GM19023 (cell line): Measurements from ENCODE around the gene IQCE.
A peak's percentile ranks its signal among the peaks of the same experiment; 100 is the strongest.
"Not testable (repeated sequence)": the region's sequence is repeated elsewhere in the genome, so short reads cannot be mapped to it uniquely, and the experiment has no call there.

Experiments
- ATAC-seq: cut with Tn5 transposase; IDR thresholded peaks from one replicate; pipeline ENCODE4 v1.9.1; 2021; ENCODE audit warnings: mild to moderate bottlenecking, moderate library complexity; ENCODE audit not compliant: unreplicated experiment

Gene IQCE

GRCh38 chr7:2553108-2553507 is 5.7 kb upstream of the IQCE start:
- ATAC-seq, result no peak

- no peak for ATAC-seq
These were observed 4.8 kb upstream of the IQCE start for GRCh38 chr7:2553831-2554581.

GRCh38 chr7:2554661-2555111 is 4.1 kb upstream of the IQCE start:
- ATAC-seq, result no peak

GRCh38 chr7:2555121-2556052 is 3.4 kb upstream of the IQCE start, which contains the start of gene BRAT1:
Gene BRAT1, minus strand, starts transcription at chr7:2555524. Its CDS starts 1,093 bp downstream, at chr7:2554431.
- peak; percentile 74 for ATAC-seq

- ATAC-seq, result peak; percentile 1
These were observed 638 bp downstream of the IQCE start for GRCh38 chr7:2559283-2559950.

GRCh38 chr7:2563955-2564354 is 5.2 kb downstream of the IQCE start:
- ATAC-seq, result not testable (repeated sequence)

- no peak for ATAC-seq
These were observed 6.3 kb downstream of the IQCE start for GRCh38 chr7:2564970-2565540.

- ATAC-seq, result peak; percentile 33
These were observed 7.6 kb downstream of the IQCE start for GRCh38 chr7:2566348-2566889.

GRCh38 chr7:2566890-2567678 is 8.3 kb downstream of the IQCE start:
- peak; percentile 84 for ATAC-seq

GRCh38 chr7:2567679-2568278 is 9.0 kb downstream of the IQCE start:
- no peak for ATAC-seq

- ATAC-seq, result no peak
These were observed 9.9 kb downstream of the IQCE start for GRCh38 chr7:2568521-2569223.

- ATAC-seq, result no peak
These were observed 10.6 kb downstream of the IQCE start for GRCh38 chr7:2569421-2569820.

GRCh38 chr7:2570021-2570420 is 11.2 kb downstream of the IQCE start:
- ATAC-seq, result no peak

GRCh38 chr7:2571409-2571808 is 12.6 kb downstream of the IQCE start:
- ATAC-seq, result no peak

GRCh38 chr7:2572101-2572842 is 13.5 kb downstream of the IQCE start:
- ATAC-seq, result no peak

GRCh38 chr7:2573761-2574160 is 15.0 kb downstream of the IQCE start:
- ATAC-seq, result no peak

GRCh38 chr7:2575046-2575732 is 16.4 kb downstream of the IQCE start:
- no peak for ATAC-seq
